ENCODE results near the gene TMEM175. TPM values are rescaled to one million over a fixed set of nuclear protein-coding genes. Genes with fewer than 3 reads are reported as not detected.
"Not testable (repeated sequence)": the region's sequence is repeated elsewhere in the genome, so short reads cannot be mapped to it uniquely, and the experiment has no call there.

Gene TMEM175
- total RNA-seq, 2 donors from 2014 or later: 26.5 to 39.5 TPM

DNA sequence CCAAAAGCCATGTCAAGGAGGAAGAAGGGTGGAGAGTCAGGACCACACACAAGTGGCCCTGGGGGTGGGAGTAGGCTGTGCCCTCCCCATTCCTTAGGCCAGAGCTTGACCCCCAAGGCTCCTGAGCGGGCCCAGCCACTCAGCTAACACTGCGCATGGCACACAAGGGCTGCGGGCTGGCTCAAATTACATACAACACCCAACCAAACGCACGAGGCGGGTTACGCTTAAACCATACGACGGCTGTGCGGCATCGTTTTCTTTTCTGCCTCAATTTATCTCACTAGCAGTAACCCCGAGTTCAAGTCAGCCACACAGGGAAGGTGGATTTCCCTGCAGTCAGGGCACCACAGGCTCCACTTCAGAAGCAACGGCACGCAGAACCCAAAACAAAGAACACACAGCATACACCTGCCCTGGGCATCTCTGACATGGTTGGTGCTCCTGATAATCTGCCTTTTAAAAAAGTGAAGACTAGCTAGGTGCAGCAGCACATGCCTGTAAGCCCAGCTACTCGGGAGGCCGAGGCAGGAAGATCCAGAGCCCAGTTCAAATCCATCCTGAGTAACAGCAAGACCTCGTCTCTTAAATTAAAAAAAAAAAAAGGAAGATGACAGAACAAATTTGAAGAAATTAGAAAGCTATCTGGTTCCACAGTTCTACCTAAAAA, 3.0 kb upstream of the TMEM175 start:
- no peaks in the 10 kb centered on the region for H3K9me3 ChIP-seq
- ATAC-seq (ENCODE audit: insufficient number of reproducible peaks, low FRiP score, low read depth): no peak
- no peak overlapping the region for H3K27ac ChIP-seq
- H3K27me3 ChIP-seq (replicated peaks; ENCODE audit: insufficient read depth): no peaks in the 10 kb centered on the region
- H3K4me3 ChIP-seq: no peak overlapping the region
- H3K36me3 ChIP-seq: no peaks in the 10 kb centered on the region
- no peak for DNase-seq (ENCODE audit: low spot score)
- TF ChIP-seq, protein P1, sequence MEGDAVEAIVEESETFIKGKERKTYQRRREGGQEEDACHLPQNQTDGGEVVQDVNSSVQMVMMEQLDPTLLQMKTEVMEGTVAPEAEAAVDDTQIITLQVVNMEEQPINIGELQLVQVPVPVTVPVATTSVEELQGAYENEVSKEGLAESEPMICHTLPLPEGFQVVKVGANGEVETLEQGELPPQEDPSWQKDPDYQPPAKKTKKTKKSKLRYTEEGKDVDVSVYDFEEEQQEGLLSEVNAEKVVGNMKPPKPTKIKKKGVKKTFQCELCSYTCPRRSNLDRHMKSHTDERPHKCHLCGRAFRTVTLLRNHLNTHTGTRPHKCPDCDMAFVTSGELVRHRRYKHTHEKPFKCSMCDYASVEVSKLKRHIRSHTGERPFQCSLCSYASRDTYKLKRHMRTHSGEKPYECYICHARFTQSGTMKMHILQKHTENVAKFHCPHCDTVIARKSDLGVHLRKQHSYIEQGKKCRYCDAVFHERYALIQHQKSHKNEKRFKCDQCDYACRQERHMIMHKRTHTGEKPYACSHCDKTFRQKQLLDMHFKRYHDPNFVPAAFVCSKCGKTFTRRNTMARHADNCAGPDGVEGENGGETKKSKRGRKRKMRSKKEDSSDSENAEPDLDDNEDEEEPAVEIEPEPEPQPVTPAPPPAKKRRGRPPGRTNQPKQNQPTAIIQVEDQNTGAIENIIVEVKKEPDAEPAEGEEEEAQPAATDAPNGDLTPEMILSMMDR (IDR thresholded peaks at IDR 0.05): no peak
- peaks cover 29 to 44% of the 10 kb centered on the region in 2 donors for H3K4me1 ChIP-seq (ENCODE audit: control insufficient read depth in 1 of 2, low read depth in 2 of 2)

DNA sequence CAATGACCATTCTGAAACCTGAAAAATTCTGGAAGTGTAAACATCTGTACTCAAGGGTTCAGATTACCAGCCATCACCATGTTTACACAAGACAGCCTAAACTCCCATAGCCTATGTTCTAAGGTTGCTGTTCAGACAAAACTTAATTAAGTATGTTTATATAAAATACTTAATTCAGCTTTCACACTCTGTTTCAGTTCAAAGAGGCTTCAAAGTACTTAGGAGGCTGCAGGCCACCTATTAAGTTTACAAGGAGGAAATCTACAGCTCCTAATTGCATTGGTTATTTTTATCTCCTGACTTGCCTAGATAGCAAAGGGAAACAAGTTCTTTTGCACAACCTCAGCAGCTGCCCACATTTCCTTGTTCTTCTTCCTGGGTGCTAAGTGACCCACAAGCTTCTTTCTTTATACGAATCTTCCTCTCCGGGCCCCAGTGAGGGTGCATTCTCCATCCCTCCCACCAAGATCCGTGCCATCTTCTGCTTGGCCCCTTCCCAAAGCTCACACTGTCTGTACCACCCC, 2.2 kb upstream of the TMEM175 start:
- ATAC-seq (ENCODE audit: insufficient number of reproducible peaks, low FRiP score, low read depth) (no peak), DNase-seq (ENCODE audit: low spot score) (no peak)
- peaks cover 26 to 37% of the 10 kb centered on the region in 2 donors for H3K4me1 ChIP-seq (ENCODE audit: control insufficient read depth in 1 of 2, low read depth in 2 of 2)
- no peak overlapping the region for H3K27ac ChIP-seq
- no peaks in the 10 kb centered on the region for H3K9me3 ChIP-seq
- TF ChIP-seq, protein P1 (IDR thresholded peaks at IDR 0.05): no peak
- H3K36me3 ChIP-seq: no peaks in the 10 kb centered on the region
- no peaks in the 10 kb centered on the region for H3K27me3 ChIP-seq (replicated peaks; ENCODE audit: insufficient read depth)
- peak overlapping the region; percentile 99 for H3K4me3 ChIP-seq

DNA sequence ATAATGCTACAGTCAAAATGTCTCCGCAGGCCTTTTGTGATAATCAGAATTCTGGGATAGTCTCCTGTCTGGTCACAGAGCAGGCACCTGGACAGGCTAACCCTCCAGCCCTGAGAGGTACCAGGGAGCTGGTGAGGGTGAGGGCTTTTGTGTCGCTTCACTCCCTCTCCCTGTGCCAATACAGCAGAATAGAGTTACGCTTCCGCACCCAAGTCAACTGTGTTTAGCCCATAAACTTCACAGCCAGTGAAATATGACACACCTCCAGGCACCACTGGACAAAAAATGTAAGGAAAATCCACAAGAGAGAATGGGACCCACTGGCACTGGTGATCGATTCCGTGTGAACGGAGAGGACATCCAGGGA, 1.4 kb upstream of the TMEM175 start:
- no peak for ATAC-seq (ENCODE audit: insufficient number of reproducible peaks, low FRiP score, low read depth)
- peak overlapping the region; percentile 99 for H3K4me3 ChIP-seq
- no peaks in the 10 kb centered on the region for H3K36me3 ChIP-seq
- H3K27me3 ChIP-seq (replicated peaks; ENCODE audit: insufficient read depth): no peaks in the 10 kb centered on the region
- no peak overlapping the region for H3K27ac ChIP-seq
- TF ChIP-seq, protein P1 (IDR thresholded peaks at IDR 0.05): no peak
- DNase-seq (ENCODE audit: low spot score): no peak
- H3K9me3 ChIP-seq: no peaks in the 10 kb centered on the region
- H3K4me1 ChIP-seq (ENCODE audit: control insufficient read depth in 1 of 2, low read depth in 2 of 2): peaks cover 20 to 30% of the 10 kb centered on the region in 2 donors

DNA sequence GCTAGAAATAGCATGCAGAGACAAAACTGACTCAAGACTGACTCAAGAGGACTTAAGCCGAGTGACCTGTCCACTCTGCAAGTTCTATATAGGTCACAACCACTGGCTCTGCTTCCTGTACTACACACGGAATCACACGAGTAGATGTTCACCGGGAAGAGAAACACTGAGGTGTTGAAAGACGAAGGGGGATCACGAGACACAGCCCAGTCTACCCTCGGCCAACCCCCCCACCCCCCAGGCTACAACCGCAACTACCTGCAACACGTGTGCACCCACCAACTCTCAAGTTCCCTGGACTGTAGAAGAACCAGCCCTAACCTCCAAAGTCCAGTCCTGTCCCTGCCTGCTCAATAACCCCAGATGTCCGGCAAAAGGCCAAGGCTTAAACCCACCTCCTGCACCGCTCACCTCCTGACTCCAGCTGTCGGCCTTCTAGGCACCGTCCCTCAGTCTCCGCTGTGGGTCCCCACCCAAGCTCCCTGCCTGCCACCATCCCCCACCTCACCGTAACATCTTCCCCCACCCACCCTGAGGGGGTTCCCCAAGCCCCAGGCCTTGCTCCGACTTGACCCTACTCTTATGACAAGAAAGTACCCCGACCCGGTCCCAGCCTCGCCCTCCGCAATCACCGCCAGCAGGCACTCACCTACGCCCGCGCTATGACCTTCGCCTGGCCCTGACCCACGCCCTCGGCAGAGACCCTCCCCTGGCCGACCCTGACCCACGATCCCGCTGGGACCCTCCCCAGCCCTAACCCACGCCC, 883 bp upstream of the TMEM175 start:
- ATAC-seq (ENCODE audit: insufficient number of reproducible peaks, low FRiP score, low read depth) (no peak), DNase-seq (ENCODE audit: low spot score) (no peak)
- Histone ChIP-seq H3K4me3 (peak overlapping the region; percentile 99), H3K9me3 (no peaks in the 10 kb centered on the region), H3K4me1 (ENCODE audit: control insufficient read depth in 1 of 2, low read depth in 2 of 2) (peaks cover 20 to 28% of the 10 kb centered on the region in 2 donors), H3K27ac (peak overlapping the region; percentile 77 to 89), H3K36me3 (no peaks in the 10 kb centered on the region), H3K27me3 (replicated peaks; ENCODE audit: insufficient read depth) (no peaks in the 10 kb centered on the region)
- TF ChIP-seq, protein P1 (IDR thresholded peaks at IDR 0.05): no peak

DNA sequence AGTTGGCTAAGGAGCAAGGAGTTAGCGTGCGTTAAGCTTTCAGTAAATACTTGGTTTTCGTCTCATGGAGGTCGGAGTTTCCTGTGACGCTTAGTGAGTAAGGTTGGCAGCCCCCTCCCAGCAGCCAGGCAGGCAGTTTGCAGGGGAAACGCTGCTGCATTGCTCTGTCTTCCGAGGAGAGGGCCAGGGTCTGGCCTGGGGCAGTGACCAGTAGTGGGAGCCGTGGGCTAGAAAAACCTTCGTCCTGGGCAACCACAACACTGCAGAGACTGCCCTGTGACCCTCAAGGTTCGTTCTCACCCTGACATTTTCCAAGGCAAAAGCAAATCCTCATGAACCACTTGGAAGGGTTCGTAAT, 432 bp downstream of the TMEM175 start:
- DNase-seq (ENCODE audit: low spot score): no peak
- TF ChIP-seq, protein P1 (IDR thresholded peaks at IDR 0.05): peak; percentile 4
- Histone ChIP-seq H3K4me1 (ENCODE audit: control insufficient read depth in 1 of 2, low read depth in 2 of 2) (peaks cover 20 to 27% of the 10 kb centered on the region in 2 donors), H3K27me3 (replicated peaks; ENCODE audit: insufficient read depth) (no peaks in the 10 kb centered on the region), H3K27ac (peak overlapping the region; percentile 79 to 89), H3K4me3 (peak overlapping the region; percentile 99), H3K36me3 (no peaks in the 10 kb centered on the region), H3K9me3 (no peaks in the 10 kb centered on the region)
- no peak for ATAC-seq (ENCODE audit: insufficient number of reproducible peaks, low FRiP score, low read depth)

DNA sequence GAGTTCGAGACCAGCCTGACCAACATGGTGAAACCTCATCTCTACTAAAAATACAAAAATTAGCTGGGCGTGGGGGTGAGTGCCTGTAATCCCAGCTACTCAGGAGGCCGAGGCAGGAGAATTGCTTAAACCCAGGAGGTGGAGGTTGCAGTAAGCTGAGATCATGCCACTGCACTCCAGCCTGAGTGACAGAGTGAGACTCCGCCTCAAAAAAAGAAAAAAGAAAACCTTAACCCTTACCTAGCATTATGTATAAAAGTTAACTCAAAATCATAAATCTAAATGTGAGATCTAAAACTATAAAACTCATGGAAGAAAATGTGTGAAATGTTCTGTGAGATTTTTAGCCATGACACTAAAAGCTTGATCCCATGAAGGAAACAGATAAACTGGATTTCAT, 7.2 kb downstream of the TMEM175 start:
- H3K4me3 ChIP-seq; H3K27ac ChIP-seq; H3K4me1 ChIP-seq (ENCODE audit: control insufficient read depth in 1 of 2, low read depth in 2 of 2); DNase-seq (ENCODE audit: low spot score); ATAC-seq (ENCODE audit: insufficient number of reproducible peaks, low FRiP score, low read depth); H3K9me3 ChIP-seq; H3K36me3 ChIP-seq; H3K27me3 ChIP-seq (replicated peaks; ENCODE audit: insufficient read depth): not testable (repeated sequence)

All from thoracic aorta (tissue), 2 donors.